Hindlimb muscle (tissue), 1 donor: ENCODE data around the gene FMN1. TPM values are rescaled to one million over a fixed set of nuclear protein-coding genes. Genes with fewer than 3 reads are reported as not detected.
"Not testable (repeated sequence)": the region's sequence is repeated elsewhere in the genome, so short reads cannot be mapped to it uniquely, and the experiment has no call there.

Source experiments
- DNase-seq: peaks from one replicate; pipeline ENCODE4 v3.0.0-alpha.2; 2013
- polyA plus RNA-seq: library from polyadenylated mRNA; unstranded; fragments of 120-200 nt; gene quantifications from one replicate; pipeline ENCODE4 v1.2.1, GENCODE V29; 2013; ENCODE audit not compliant: insufficient read length

FMN1 gene
- polyA plus RNA-seq, 1 donor: 1.6 TPM

GRCh38 chr15:33089165-33089877, 105.2 kb downstream of the FMN1 start:
- no peak for DNase-seq

- peak; percentile 66 for DNase-seq
Observed at GRCh38 chr15:33086500-33087121, 107.9 kb downstream of the FMN1 start.

GRCh38 chr15:33084661-33085060, 109.9 kb downstream of the FMN1 start:
- DNase-seq: no peak

GRCh38 chr15:33083232-33084081, 111.1 kb downstream of the FMN1 start:
- no peak for DNase-seq

GRCh38 chr15:33080006-33080405, 114.5 kb downstream of the FMN1 start:
- DNase-seq: no peak

GRCh38 chr15:33078607-33079006, 115.9 kb downstream of the FMN1 start:
- DNase-seq: no peak

GRCh38 chr15:33076937-33077336, 117.6 kb downstream of the FMN1 start:
- no peak for DNase-seq

- DNase-seq: no peak
Observed at GRCh38 chr15:33074942-33075341, 119.6 kb downstream of the FMN1 start.

GRCh38 chr15:33074212-33074611, 120.3 kb downstream of the FMN1 start:
- no peak for DNase-seq

- DNase-seq: no peak
Observed at GRCh38 chr15:33071451-33071850, 123.1 kb downstream of the FMN1 start.

- not testable (repeated sequence) for DNase-seq
Observed at GRCh38 chr15:33069903-33070302, 124.6 kb downstream of the FMN1 start.

- no peak for DNase-seq
Observed at GRCh38 chr15:33069161-33069560, 125.4 kb downstream of the FMN1 start.

GRCh38 chr15:33068511-33068990, 126.0 kb downstream of the FMN1 start:
- DNase-seq: no peak

- no peak for DNase-seq
Observed at GRCh38 chr15:33068007-33068481, 126.5 kb downstream of the FMN1 start.

GRCh38 chr15:33067456-33067855, 127.1 kb downstream of the FMN1 start:
- no peak for DNase-seq

- DNase-seq: no peak
Observed at GRCh38 chr15:33066584-33066983, 127.9 kb downstream of the FMN1 start.

- no peak for DNase-seq
Observed at GRCh38 chr15:33064878-33065277, 129.6 kb downstream of the FMN1 start.

GRCh38 chr15:33059184-33059583, 135.3 kb downstream of the FMN1 start:
- DNase-seq: peak; percentile 35

- DNase-seq: no peak
Observed at GRCh38 chr15:33057845-33058244, 136.7 kb downstream of the FMN1 start.

GRCh38 chr15:33055962-33056361, 138.6 kb downstream of the FMN1 start:
- DNase-seq: no peak

GRCh38 chr15:33051528-33051927, 143.0 kb downstream of the FMN1 start:
- no peak for DNase-seq

GRCh38 chr15:33048255-33048654, 146.3 kb downstream of the FMN1 start:
- no peak for DNase-seq

- no peak for DNase-seq
Observed at GRCh38 chr15:33047077-33047476, 147.4 kb downstream of the FMN1 start.
